ENCODE results near the gene TOX2. TPM values are rescaled to one million over a fixed set of nuclear protein-coding genes. Genes with fewer than 3 reads are reported as not detected.

TOX2 gene
- total RNA-seq, 5 donors from 2014 or later (not counting 1 experiment from before 2014, with no cell fraction given): 0.38 to 3.0 (median 1.6) TPM

GRCh38 chr20:43936805-43937204 lies 22.2 kb downstream of the TOX2 start:
- 94% methylated on average over 6 of the region's 7 CpGs for WGBS (ENCODE audit: insufficient coverage)
- Mint-ChIP-seq H3K9me3 (no peaks in the 10 kb centered on the region), H3K4me3 (peak overlapping the region in 1 of 3 donors; percentile 32), H3K27me3 (peaks cover 3 to 11% of the 10 kb centered on the region in 2 donors), H3K27ac (no peak overlapping the region), H3K4me1 (peaks cover 27 to 38% (median 35%) of the 10 kb centered on the region in 3 donors), H3K36me3 (no peaks in the 10 kb centered on the region)
- H3K9me3 ChIP-seq: no peaks in the 10 kb centered on the region
- ChIA-PET CTCF (no interaction called here), POLR2A (no interaction called here)
- H3K27me3 ChIP-seq (replicated peaks in 1 of 2; ENCODE audit: control insufficient read depth in 2 of 2, extremely low read depth in 1 of 2, insufficient read depth in 2 of 2, low read length in 1 of 2): peaks cover 0 to 39% of the 10 kb centered on the region in 2 experiments
- H3K4me3 ChIP-seq (ENCODE audit: control insufficient read depth in 1 of 2, extremely low read depth in 1 of 2, low read length in 1 of 2): no peak overlapping the region
- ATAC-seq (replicated peaks in 1 of 4) (no peak), DNase-seq (no peak)
- no peaks in the 10 kb centered on the region for H3K36me3 ChIP-seq (ENCODE audit: control insufficient read depth in 2 of 2, extremely low read depth in 1 of 2, insufficient read depth in 1 of 2, low read length in 1 of 2)
- H3K4me1 ChIP-seq (ENCODE audit: control insufficient read depth in 1 of 2, extremely low read depth in 1 of 2, insufficient read depth in 2 of 2, low read length in 2 of 2): peaks cover 39 to 41% of the 10 kb centered on the region in 2 experiments
- H3K27ac ChIP-seq (ENCODE audit: low read length): no peak overlapping the region

- ATAC-seq (replicated peaks in 1 of 4): no peak
- 95% methylated on average over 6 of the region's 7 CpGs for WGBS (ENCODE audit: insufficient coverage)
- ChIA-PET CTCF (interaction anchor here in 1 of 2 donors (0.5 kb wide), 1 partner anchor 9 kb away, joined by 4 read pairs; no protein-coding TSS in a partner anchor), POLR2A (no interaction called here)
- Histone ChIP-seq H3K4me1 (ENCODE audit: control insufficient read depth in 1 of 2, extremely low read depth in 1 of 2, insufficient read depth in 2 of 2, low read length in 2 of 2) (peaks cover 46 to 49% of the 10 kb centered on the region in 2 experiments), H3K36me3 (ENCODE audit: control insufficient read depth in 2 of 2, extremely low read depth in 1 of 2, insufficient read depth in 1 of 2, low read length in 1 of 2) (no peaks in the 10 kb centered on the region), H3K4me3 (ENCODE audit: control insufficient read depth in 1 of 2, extremely low read depth in 1 of 2, low read length in 1 of 2) (no peak overlapping the region), H3K27ac (ENCODE audit: low read length) (no peak overlapping the region), H3K9me3 (no peaks in the 10 kb centered on the region), H3K27me3 (replicated peaks in 1 of 2; ENCODE audit: control insufficient read depth in 2 of 2, extremely low read depth in 1 of 2, insufficient read depth in 2 of 2, low read length in 1 of 2) (peaks cover 0 to 36% of the 10 kb centered on the region in 2 experiments)
- Mint-ChIP-seq H3K27me3 (peaks cover 3 to 11% of the 10 kb centered on the region in 2 donors), H3K9me3 (no peaks in the 10 kb centered on the region), H3K27ac (no peak overlapping the region), H3K4me3 (no peak overlapping the region), H3K36me3 (no peaks in the 10 kb centered on the region), H3K4me1 (peaks cover 35 to 46% (median 43%) of the 10 kb centered on the region in 3 donors)
- no peak for DNase-seq
These were observed 22.9 kb downstream of the TOX2 start for GRCh38 chr20:43937591-43937990.

- Mint-ChIP-seq H3K27me3 (peaks cover 3 to 11% of the 10 kb centered on the region in 2 donors), H3K27ac (no peak overlapping the region), H3K4me1 (peaks cover 40 to 51% (median 49%) of the 10 kb centered on the region in 3 donors), H3K4me3 (no peak overlapping the region), H3K36me3 (no peaks in the 10 kb centered on the region), H3K9me3 (no peaks in the 10 kb centered on the region)
- ChIA-PET CTCF (interaction anchor here in 1 of 2 donors (0.6 kb wide), 1 partner anchor 143 kb away, joined by 3 read pairs; no protein-coding TSS in a partner anchor), POLR2A (no interaction called here)
- no peak for ATAC-seq (replicated peaks in 1 of 4)
- Histone ChIP-seq H3K27ac (ENCODE audit: low read length) (no peak overlapping the region), H3K36me3 (ENCODE audit: control insufficient read depth in 2 of 2, extremely low read depth in 1 of 2, insufficient read depth in 1 of 2, low read length in 1 of 2) (no peaks in the 10 kb centered on the region), H3K4me3 (ENCODE audit: control insufficient read depth in 1 of 2, extremely low read depth in 1 of 2, low read length in 1 of 2) (no peak overlapping the region), H3K27me3 (replicated peaks in 1 of 2; ENCODE audit: control insufficient read depth in 2 of 2, extremely low read depth in 1 of 2, insufficient read depth in 2 of 2, low read length in 1 of 2) (peaks cover 0 to 34% of the 10 kb centered on the region in 2 experiments), H3K4me1 (ENCODE audit: control insufficient read depth in 1 of 2, extremely low read depth in 1 of 2, insufficient read depth in 2 of 2, low read length in 2 of 2) (peaks cover 51 to 55% of the 10 kb centered on the region in 2 experiments), H3K9me3 (no peaks in the 10 kb centered on the region)
- no peak for DNase-seq
- WGBS (ENCODE audit: insufficient coverage): 88% methylated on average over 7 of the region's 12 CpGs
These were observed 23.5 kb downstream of the TOX2 start for GRCh38 chr20:43938017-43938655.

- POLR2A ChIA-PET: no interaction called here
- H3K9me3 ChIP-seq: no peaks in the 10 kb centered on the region
- ATAC-seq (replicated peaks in 1 of 4): no peak
- peaks cover 48 to 57% (median 50%) of the 10 kb centered on the region in 3 donors for H3K4me1 Mint-ChIP-seq
- no peak overlapping the region for H3K27ac ChIP-seq (ENCODE audit: low read length)
- no peaks in the 10 kb centered on the region for H3K36me3 Mint-ChIP-seq
- H3K27me3 ChIP-seq (replicated peaks in 1 of 2; ENCODE audit: control insufficient read depth in 2 of 2, extremely low read depth in 1 of 2, insufficient read depth in 2 of 2, low read length in 1 of 2): peaks cover 0 to 25% of the 10 kb centered on the region in 2 experiments
- H3K36me3 ChIP-seq (ENCODE audit: control insufficient read depth in 2 of 2, extremely low read depth in 1 of 2, insufficient read depth in 1 of 2, low read length in 1 of 2): no peaks in the 10 kb centered on the region
- H3K27ac Mint-ChIP-seq: no peak overlapping the region
- H3K4me1 ChIP-seq (ENCODE audit: control insufficient read depth in 1 of 2, extremely low read depth in 1 of 2, insufficient read depth in 2 of 2, low read length in 2 of 2): peaks cover 54 to 61% of the 10 kb centered on the region in 2 experiments
- H3K27me3 Mint-ChIP-seq: peaks cover 3 to 8% of the 10 kb centered on the region in 2 donors
- 87% methylated on average over 8 of the region's 9 CpGs for WGBS (ENCODE audit: insufficient coverage)
- H3K4me3 ChIP-seq (ENCODE audit: control insufficient read depth in 1 of 2, extremely low read depth in 1 of 2, low read length in 1 of 2): no peak overlapping the region
- CTCF ChIA-PET: interaction anchor here in 1 of 2 donors (0.6 kb wide), 1 partner anchor 189 kb away, joined by 3 read pairs; no protein-coding TSS in a partner anchor
- H3K4me3 Mint-ChIP-seq: no peak overlapping the region
- no peak for DNase-seq
- H3K9me3 Mint-ChIP-seq: no peaks in the 10 kb centered on the region
These were observed 24.5 kb downstream of the TOX2 start for GRCh38 chr20:43938932-43939761.

GRCh38 chr20:43939762-43940121 lies 25.1 kb downstream of the TOX2 start:
- no peak overlapping the region for H3K27ac Mint-ChIP-seq
- H3K9me3 Mint-ChIP-seq: no peaks in the 10 kb centered on the region
- CTCF ChIA-PET: interaction anchor here in 1 of 2 donors (0.6 kb wide), 1 partner anchor 190 kb away, joined by 3 read pairs; no protein-coding TSS in a partner anchor
- H3K4me1 Mint-ChIP-seq: peaks cover 52 to 61% (median 53%) of the 10 kb centered on the region in 3 donors
- DNase-seq (no peak), ATAC-seq (replicated peaks in 1 of 4) (no peak)
- H3K4me1 ChIP-seq (ENCODE audit: control insufficient read depth in 1 of 2, extremely low read depth in 1 of 2, insufficient read depth in 2 of 2, low read length in 2 of 2): peaks cover 59 to 65% of the 10 kb centered on the region in 2 experiments
- POLR2A ChIA-PET: interaction anchor here in 1 of 2 donors (0.9 kb wide), 1 partner anchor 13 kb away, joined by 5 read pairs; no protein-coding TSS in a partner anchor
- H3K4me3 Mint-ChIP-seq: no peak overlapping the region
- no peaks in the 10 kb centered on the region for H3K36me3 ChIP-seq (ENCODE audit: control insufficient read depth in 2 of 2, extremely low read depth in 1 of 2, insufficient read depth in 1 of 2, low read length in 1 of 2)
- H3K27me3 Mint-ChIP-seq: peaks cover 3 to 8% of the 10 kb centered on the region in 2 donors
- H3K36me3 Mint-ChIP-seq: no peaks in the 10 kb centered on the region
- peaks cover 0 to 20% of the 10 kb centered on the region in 2 experiments for H3K27me3 ChIP-seq (replicated peaks in 1 of 2; ENCODE audit: control insufficient read depth in 2 of 2, extremely low read depth in 1 of 2, insufficient read depth in 2 of 2, low read length in 1 of 2)
- H3K27ac ChIP-seq (ENCODE audit: low read length): no peak overlapping the region
- no peaks in the 10 kb centered on the region for H3K9me3 ChIP-seq
- no peak overlapping the region for H3K4me3 ChIP-seq (ENCODE audit: control insufficient read depth in 1 of 2, extremely low read depth in 1 of 2, low read length in 1 of 2)
- 88% methylated on average over 1 of the region's 1 CpG for WGBS (ENCODE audit: insufficient coverage)

GRCh38 chr20:43940518-43941225 lies 26.0 kb downstream of the TOX2 start:
- POLR2A ChIA-PET: interaction anchor here (0.6 to 0.9 kb wide), 3 partner anchors 12 to 78 kb away, joined by 4 to 5 read pairs (median 4); no protein-coding TSS in a partner anchor
- 82% methylated on average over 9 of the region's 10 CpGs for WGBS (ENCODE audit: insufficient coverage)

More at GRCh38 chr20:43940518-43941225, 26.0 kb downstream of the TOX2 start:
- CTCF ChIA-PET: interaction anchor here (0.6 to 0.7 kb wide), 2 partner anchors 8 to 143 kb away, joined by 3 to 8 read pairs; no protein-coding TSS in a partner anchor
- Histone ChIP-seq H3K9me3 (no peaks in the 10 kb centered on the region), H3K36me3 (ENCODE audit: control insufficient read depth in 2 of 2, extremely low read depth in 1 of 2, insufficient read depth in 1 of 2, low read length in 1 of 2) (no peaks in the 10 kb centered on the region), H3K4me1 (ENCODE audit: control insufficient read depth in 1 of 2, extremely low read depth in 1 of 2, insufficient read depth in 2 of 2, low read length in 2 of 2) (peaks cover 66 to 73% of the 10 kb centered on the region in 2 experiments), H3K27me3 (replicated peaks in 1 of 2; ENCODE audit: control insufficient read depth in 2 of 2, extremely low read depth in 1 of 2, insufficient read depth in 2 of 2, low read length in 1 of 2) (peaks cover 0 to 20% of the 10 kb centered on the region in 2 experiments), H3K27ac (ENCODE audit: low read length) (no peak overlapping the region), H3K4me3 (ENCODE audit: control insufficient read depth in 1 of 2, extremely low read depth in 1 of 2, low read length in 1 of 2) (no peak overlapping the region)
- Mint-ChIP-seq H3K27me3 (peaks cover 3 to 8% of the 10 kb centered on the region in 2 donors), H3K36me3 (no peaks in the 10 kb centered on the region), H3K4me1 (peaks cover 60 to 69% (median 62%) of the 10 kb centered on the region in 3 donors), H3K4me3 (no peak overlapping the region), H3K27ac (peak overlapping the region; percentile 16 to 46), H3K9me3 (no peaks in the 10 kb centered on the region)
- no peak for DNase-seq
- no peak for ATAC-seq (replicated peaks in 1 of 4)
